Measurements from ENCODE around the gene DBX1.

DBX1 gene

GRCh38 chr11:20126724-20127123 lies 33.6 kb downstream of the DBX1 start:
- no peak for DNase-seq (ENCODE audit: low read depth in 2 of 2, low spot score in 1 of 2)

GRCh38 chr11:20125927-20126326 lies 34.3 kb downstream of the DBX1 start:
- no peak for DNase-seq (ENCODE audit: low read depth in 2 of 2, low spot score in 1 of 2)

GRCh38 chr11:20122131-20122530 lies 38.1 kb downstream of the DBX1 start:
- DNase-seq (ENCODE audit: low read depth in 2 of 2, low spot score in 1 of 2) = no peak

- DNase-seq (ENCODE audit: low read depth in 2 of 2, low spot score in 1 of 2) = no peak
Measured at GRCh38 chr11:20120134-20120925, 39.9 kb downstream of the DBX1 start.

GRCh38 chr11:20119315-20119714 lies 41.0 kb downstream of the DBX1 start:
- DNase-seq (ENCODE audit: low read depth in 2 of 2, low spot score in 1 of 2) = no peak

GRCh38 chr11:20118209-20118608 lies 42.1 kb downstream of the DBX1 start:
- no peak for DNase-seq (ENCODE audit: low read depth in 2 of 2, low spot score in 1 of 2)

GRCh38 chr11:20117291-20117690 lies 43.0 kb downstream of the DBX1 start:
- DNase-seq (ENCODE audit: low read depth in 2 of 2, low spot score in 1 of 2) = no peak

- no peak for DNase-seq (ENCODE audit: low read depth in 2 of 2, low spot score in 1 of 2)
Measured at GRCh38 chr11:20116825-20117224, 43.5 kb downstream of the DBX1 start.

- DNase-seq (ENCODE audit: low read depth in 2 of 2, low spot score in 1 of 2) = no peak
Measured at GRCh38 chr11:20114588-20114987, 45.7 kb downstream of the DBX1 start.

- DNase-seq (ENCODE audit: low read depth in 2 of 2, low spot score in 1 of 2) = no peak
Measured at GRCh38 chr11:20113149-20113438, 47.2 kb downstream of the DBX1 start.

GRCh38 chr11:20112291-20113148 lies 47.8 kb downstream of the DBX1 start:
- DNase-seq (ENCODE audit: low read depth in 2 of 2, low spot score in 1 of 2) = no peak

GRCh38 chr11:20111871-20112270 lies 48.4 kb downstream of the DBX1 start:
- no peak for DNase-seq (ENCODE audit: low read depth in 2 of 2, low spot score in 1 of 2)

GRCh38 chr11:20110908-20111669 lies 49.2 kb downstream of the DBX1 start:
- no peak for DNase-seq (ENCODE audit: low read depth in 2 of 2, low spot score in 1 of 2)

GRCh38 chr11:20109731-20110445 lies 50.4 kb downstream of the DBX1 start:
- no peak for DNase-seq (ENCODE audit: low read depth in 2 of 2, low spot score in 1 of 2)

Measured in stimulated activated CD8-positive, alpha-beta memory T cell treated with anti-CD3 and anti-CD28 coated beads, Interleukin-4, amount 100 ng/mL, for 4 hours (primary cell).